Gastrocnemius medialis (tissue), 4 donors: ENCODE data around the gene ACTL9. TPM values are rescaled to one million over a fixed set of nuclear protein-coding genes. Genes with fewer than 3 reads are reported as not detected.

Experiments
- ATAC-seq, 2 donors: fragments of 150-250 bp; one replicate each; pipeline ENCODE4 v1.9.1; 2016
- DNase-seq, 2 donors: peaks; one replicate each; pipeline ENCODE4 v3.0.0-alpha.2; 2019
- H3K27ac ChIP-seq, 4 donors: fragments of 200-600 bp; sonication (generic); 1 replicate in 1 of 4; 2 replicates in 3 of 4; pipeline ENCODE4 v1.5.1; 2016 to 2018; ENCODE audit warnings: mild to moderate bottlenecking in 2 of 4, moderate library complexity in 1 of 4
- H3K27me3 ChIP-seq, 3 donors: fragments of 200-600 bp; sonication (generic) in 2 of 3; 1 replicate in 1 of 3; 2 replicates in 2 of 3; pipeline versions ENCODE4 v1.5.1 to v1.6.0; 2016 to 2019; ENCODE audit warnings: mild to moderate bottlenecking in 1 of 3, moderate library complexity in 1 of 3
- H3K36me3 ChIP-seq, 2 donors: fragments of 200-600 bp; sonication (generic) in 1 of 2; one replicate each; pipeline ENCODE4 v1.5.1; 2017 to 2018
- H3K4me1 ChIP-seq, 2 donors: fragments of 200-600 bp; sonication (generic) in 1 of 2; one replicate each; pipeline ENCODE4 v1.5.1; 2016 to 2017; ENCODE audit warnings: mild to moderate bottlenecking in 2 of 2
- H3K4me3 ChIP-seq, 4 donors: fragments of 200-600 bp; sonication (generic) in 3 of 4; 1 replicate in 1 of 4; 2 replicates in 3 of 4; pipeline ENCODE4 v1.5.1; 2016 to 2019; ENCODE audit warnings: mild to moderate bottlenecking in 2 of 4
- H3K9me3 ChIP-seq, 3 donors: fragments of 200-600 bp; sonication (generic) in 2 of 3; 1 replicate in 1 of 3; 2 replicates in 2 of 3; pipeline ENCODE4 v1.5.1; 2016 to 2019
- POLR2A ChIP-seq, 2 donors: fragments of 450-650 bp; IDR thresholded peaks; one replicate each; pipeline ENCODE4 v1.6.1; 2017; ENCODE audit warnings: antibody characterized with exemption in 2 of 2, mild to moderate bottlenecking in 2 of 2, moderate library complexity in 2 of 2
- in situ Hi-C, 4 donors: fragments of 200-750 bp; cut with MboI; loops; one replicate each; pipeline versions ENCODE4 v1.15.0 to v1.8.0; 2017; ENCODE audit warnings: low sequenced_read_pairs in 4 of 4
- intact Hi-C: fragments of 100-400 bp; cut with DNase I; formaldehyde crosslinking; loops from one replicate; pipeline ENCODE4 v1.15.1; 2023; ENCODE audit warnings: low total_unique reads
- total RNA-seq, 4 donors: library from RNA; depleted of rRNA; stranded (reverse); fragments of >200 nt; gene quantifications; one replicate each; pipeline versions ENCODE4 v1.1.0 to v1.2.3, GENCODE V29; 2016
- TF ChIP-seq, protein P1 (sequence below), 5 experiments: fragments of 450-650 bp in 3 of 5; fragments of 200-600 bp in 2 of 5; sonication (generic) in 2 of 5; IDR thresholded peaks in 4 of 5; conservative IDR thresholded peaks in 1 of 5; 1 replicate in 4 of 5; 2 replicates in 1 of 5; pipeline ENCODE4 v1.5.1; 2016 to 2019; ENCODE audit warnings: antibody characterized with exemption in 5 of 5, mild to moderate bottlenecking in 3 of 5, moderate library complexity in 3 of 5

ACTL9 gene
- total RNA-seq, 4 donors from 2014 or later, result not detected

DNA sequence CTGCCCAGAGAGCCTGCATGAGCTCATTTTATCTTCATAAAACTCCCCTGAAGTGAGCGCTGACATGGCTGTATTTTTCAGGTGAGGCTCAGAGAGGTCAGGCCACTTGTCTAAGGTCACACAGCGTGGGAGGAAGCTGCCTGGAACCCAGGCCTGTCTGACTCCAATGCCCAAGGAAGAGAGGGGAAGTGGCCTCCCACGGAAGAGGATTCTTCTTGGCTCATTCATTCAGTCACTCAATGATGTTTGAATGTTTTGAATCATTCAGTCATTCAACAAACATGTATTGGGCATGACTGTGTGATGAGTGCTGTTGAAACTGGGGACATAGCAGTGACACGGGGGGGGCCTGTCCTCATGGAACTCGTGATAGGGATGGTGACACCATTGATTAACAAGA lies 12.0 kb downstream of the ACTL9 start:
- no peak overlapping the region for H3K4me3 ChIP-seq
- H3K27ac ChIP-seq, result no peak overlapping the region
- H3K4me1 ChIP-seq, result no peaks in the 10 kb centered on the region
- H3K9me3 ChIP-seq, result no peaks in the 10 kb centered on the region
- no peaks in the 10 kb centered on the region for H3K36me3 ChIP-seq
- DNase-seq (no peak), ATAC-seq (no peak)
- in situ Hi-C loops, result no loop called here
- TF ChIP-seq, protein P1, sequence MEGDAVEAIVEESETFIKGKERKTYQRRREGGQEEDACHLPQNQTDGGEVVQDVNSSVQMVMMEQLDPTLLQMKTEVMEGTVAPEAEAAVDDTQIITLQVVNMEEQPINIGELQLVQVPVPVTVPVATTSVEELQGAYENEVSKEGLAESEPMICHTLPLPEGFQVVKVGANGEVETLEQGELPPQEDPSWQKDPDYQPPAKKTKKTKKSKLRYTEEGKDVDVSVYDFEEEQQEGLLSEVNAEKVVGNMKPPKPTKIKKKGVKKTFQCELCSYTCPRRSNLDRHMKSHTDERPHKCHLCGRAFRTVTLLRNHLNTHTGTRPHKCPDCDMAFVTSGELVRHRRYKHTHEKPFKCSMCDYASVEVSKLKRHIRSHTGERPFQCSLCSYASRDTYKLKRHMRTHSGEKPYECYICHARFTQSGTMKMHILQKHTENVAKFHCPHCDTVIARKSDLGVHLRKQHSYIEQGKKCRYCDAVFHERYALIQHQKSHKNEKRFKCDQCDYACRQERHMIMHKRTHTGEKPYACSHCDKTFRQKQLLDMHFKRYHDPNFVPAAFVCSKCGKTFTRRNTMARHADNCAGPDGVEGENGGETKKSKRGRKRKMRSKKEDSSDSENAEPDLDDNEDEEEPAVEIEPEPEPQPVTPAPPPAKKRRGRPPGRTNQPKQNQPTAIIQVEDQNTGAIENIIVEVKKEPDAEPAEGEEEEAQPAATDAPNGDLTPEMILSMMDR (IDR thresholded peaks at IDR 0.05 in 4 of 5, conservative IDR thresholded peaks at IDR 0.05 in 1 of 5), result no peak
- no peak for TF ChIP-seq POLR2A (IDR thresholded peaks at IDR 0.05)
- intact Hi-C loops, result no loop called here
- no peaks in the 10 kb centered on the region for H3K27me3 ChIP-seq

DNA sequence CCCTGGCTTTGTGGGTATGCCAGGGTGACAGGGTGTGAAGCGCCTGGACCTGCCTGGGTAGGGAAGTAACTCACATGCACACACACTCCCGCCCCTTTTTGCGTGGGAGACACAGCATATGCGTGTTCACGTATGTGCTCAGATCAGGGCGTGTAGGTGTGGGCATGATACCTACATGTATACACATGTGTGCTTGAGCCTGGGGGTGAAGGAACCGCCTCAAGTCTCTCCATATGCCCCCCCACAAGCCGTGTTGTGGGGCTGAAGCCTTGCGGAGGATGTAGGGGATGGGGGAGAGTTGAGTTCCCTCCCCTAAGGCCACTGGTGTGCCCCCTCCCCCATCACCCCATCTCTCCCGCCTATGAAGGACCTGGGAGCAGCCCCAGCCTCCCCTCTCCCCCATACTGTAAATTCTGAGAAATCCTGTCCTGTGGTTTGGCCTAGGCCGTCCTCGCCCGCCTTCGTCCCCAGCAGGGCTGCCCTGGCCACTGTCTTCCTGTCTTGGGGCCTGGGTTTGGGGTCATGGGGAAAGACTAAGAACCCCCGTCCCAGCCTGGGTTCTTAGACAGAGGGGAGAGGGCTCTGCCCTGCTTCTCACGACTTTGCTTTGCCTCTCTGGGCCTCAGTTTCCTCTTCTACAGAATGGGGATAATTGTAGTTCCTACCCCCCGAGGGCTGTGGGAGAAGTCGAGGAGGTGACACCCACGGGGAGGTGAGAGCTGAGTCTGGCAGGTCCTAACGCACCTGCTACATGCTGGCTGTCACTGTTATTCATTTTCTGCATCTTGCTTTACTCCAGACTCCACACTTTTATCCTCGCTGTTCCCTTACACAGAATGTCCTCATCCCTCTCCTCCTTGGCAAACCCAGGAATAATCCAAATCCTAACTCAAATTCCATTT lies 14.3 kb downstream of the ACTL9 start:
- in situ Hi-C loops (no loop called here), intact Hi-C loops (no loop called here)
- no peak for DNase-seq
- ATAC-seq, result no peak
- no peak overlapping the region for H3K27ac ChIP-seq
- no peaks in the 10 kb centered on the region for H3K36me3 ChIP-seq
- H3K9me3 ChIP-seq, result no peaks in the 10 kb centered on the region
- no peaks in the 10 kb centered on the region for H3K4me1 ChIP-seq
- TF ChIP-seq POLR2A (IDR thresholded peaks at IDR 0.05), result no peak
- TF ChIP-seq, protein P1 (IDR thresholded peaks at IDR 0.05 in 4 of 5, conservative IDR thresholded peaks at IDR 0.05 in 1 of 5), result no peak
- no peak overlapping the region for H3K4me3 ChIP-seq
- no peaks in the 10 kb centered on the region for H3K27me3 ChIP-seq

DNA sequence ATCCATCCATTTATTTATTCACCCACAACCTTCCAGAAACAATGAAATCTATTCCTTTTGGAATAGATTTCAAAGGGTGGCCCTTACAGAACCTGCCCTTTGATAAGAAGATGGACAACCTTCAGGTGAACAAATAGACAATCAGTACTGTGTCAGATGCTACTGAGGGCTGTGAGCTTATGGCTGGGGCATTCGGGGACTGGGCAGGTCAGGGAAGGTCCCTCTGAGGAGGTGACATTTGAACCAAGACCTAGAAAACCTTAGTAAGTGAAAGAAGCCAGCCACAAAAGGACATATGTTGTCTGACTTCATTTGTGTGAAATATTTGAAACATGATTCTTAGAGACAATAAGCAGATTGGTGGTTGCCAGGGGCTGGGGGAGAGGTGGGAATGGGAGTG lies 15.7 kb downstream of the ACTL9 start:
- Histone ChIP-seq H3K27me3 (no peaks in the 10 kb centered on the region), H3K9me3 (no peaks in the 10 kb centered on the region), H3K27ac (no peak overlapping the region), H3K36me3 (no peaks in the 10 kb centered on the region), H3K4me3 (no peak overlapping the region), H3K4me1 (no peaks in the 10 kb centered on the region)
- intact Hi-C loops, result no loop called here
- ATAC-seq (no peak), DNase-seq (no peak)
- in situ Hi-C loops, result no loop called here
- TF ChIP-seq, protein P1 (IDR thresholded peaks at IDR 0.05 in 4 of 5, conservative IDR thresholded peaks at IDR 0.05 in 1 of 5), result no peak
- no peak for TF ChIP-seq POLR2A (IDR thresholded peaks at IDR 0.05)

DNA sequence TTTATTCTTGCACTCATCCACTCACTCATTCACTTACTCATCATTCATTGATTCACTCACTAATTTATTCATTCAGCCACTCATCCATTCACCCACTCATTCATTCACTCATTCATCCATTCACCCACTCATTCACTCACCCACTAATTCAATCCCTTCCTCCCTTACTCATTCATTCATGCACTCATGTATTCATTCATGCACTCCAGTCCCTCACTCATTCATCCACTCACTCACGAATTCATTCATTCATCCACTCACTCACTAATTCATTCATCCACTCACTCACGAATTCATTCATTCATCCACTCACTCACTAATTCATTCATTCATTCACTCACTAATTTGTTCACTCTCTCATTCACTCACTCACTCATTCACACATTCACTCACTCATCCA lies 16.1 kb downstream of the ACTL9 start:
- H3K9me3 ChIP-seq, result no peaks in the 10 kb centered on the region
- no peaks in the 10 kb centered on the region for H3K36me3 ChIP-seq
- no peak overlapping the region for H3K27ac ChIP-seq
- no peaks in the 10 kb centered on the region for H3K27me3 ChIP-seq
- DNase-seq (no peak), ATAC-seq (no peak)
- TF ChIP-seq, protein P1 (IDR thresholded peaks at IDR 0.05 in 4 of 5, conservative IDR thresholded peaks at IDR 0.05 in 1 of 5), result no peak
- TF ChIP-seq POLR2A (IDR thresholded peaks at IDR 0.05), result no peak
- H3K4me1 ChIP-seq, result no peaks in the 10 kb centered on the region
- H3K4me3 ChIP-seq, result no peak overlapping the region
- in situ Hi-C loops (no loop called here), intact Hi-C loops (no loop called here)
